ENCODE results near the gene DNAL1. TPM values are rescaled to one million over a fixed set of nuclear protein-coding genes. Genes with fewer than 3 reads are reported as not detected.

The DNAL1 gene
- total RNA-seq, 1 experiment from 2014 or later: 14.6 TPM

GRCh38 chr14:73741386-73741875, 96.6 kb downstream of the DNAL1 start:
- Histone ChIP-seq H4K20me1 (ENCODE audit: insufficient read depth) (peaks cover 3% of the 10 kb centered on the region; the same call in 1 of the 2 replicates), H3K27ac (ENCODE audit: low read depth, low read length) (peak overlapping the region; percentile 84), H3K4me1 (ENCODE audit: control insufficient read depth in 1 of 2, insufficient read depth in 2 of 2, low read length in 2 of 2) (peaks cover 66 to 72% of the 10 kb centered on the region in 2 experiments), H3K4me3 (replicated peaks in 1 of 2; ENCODE audit: low read depth in 1 of 2, low read length in 2 of 2) (peak overlapping the region; percentile 37 to 52), H3K27me3 (ENCODE audit: insufficient read depth, low read length) (no peaks in the 10 kb centered on the region), H3K9me3 (ENCODE audit: control insufficient read depth in 1 of 2, insufficient read depth in 1 of 2, low read depth in 1 of 2, low read length in 2 of 2) (no peaks in the 10 kb centered on the region), H2AFZ (ENCODE audit: low read depth, low read length, poor library complexity, severe bottlenecking) (no peak overlapping the region), H3K9me2 (ENCODE audit: insufficient read depth) (no peaks in the 10 kb centered on the region), H3K9ac (ENCODE audit: low read length) (peak overlapping the region; percentile 64), H3K36me3 (ENCODE audit: control insufficient read depth in 1 of 2, insufficient read depth in 2 of 2, low read length in 2 of 2) (peaks cover 8 to 9% of the 10 kb centered on the region in 2 experiments; a peak in 2 of 4 replicates), H3K4me2 (ENCODE audit: low read length) (peak overlapping the region; percentile 89), H3K79me2 (ENCODE audit: insufficient read depth, low read length) (peaks cover 74% of the 10 kb centered on the region)
- CTCF ChIA-PET: interaction anchor here (0.7 to 2.5 kb wide), 5 partner anchors 10 to 110 kb away, joined by 3 to 13 read pairs (median 5); partner anchors contain the start of gene PTGR2
- POLR2A ChIA-PET: interaction anchor here (1.0 to 2.2 kb wide), 5 partner anchors 8 to 18 kb away, joined by 3 to 14 read pairs (median 3); a partner anchor contains a TSS
- DNase-seq (ENCODE audit: low read depth, low spot score) (no peak), ATAC-seq (peak; percentile 67)
- intact Hi-C loops (cut with micrococcal nuclease): loop anchor here (1.0 kb wide), 1 partner anchor 19 kb away; a partner anchor contains a TSS
- BruUV-seq (replicated peaks): no TSS peak
- TF ChIP-seq CEBPB (IDR thresholded peaks at IDR 0.05; ENCODE audit: low read depth): no peak
- TF ChIP-seq FOSL1 (IDR thresholded peaks at IDR 0.05; ENCODE audit: low read depth): no peak
- TF ChIP-seq EZH2phosphoT487 (IDR thresholded peaks at IDR 0.05; ENCODE audit: borderline replicate concordance): no peak
- no peak for TF ChIP-seq EGR1 (IDR thresholded peaks at IDR 0.05; ENCODE audit: low read depth)
- no peak for TF ChIP-seq EZH2 (IDR thresholded peaks at IDR 0.05)
- peak; percentile 29; the same call in 1 of the 2 replicates for TF ChIP-seq POLR2AphosphoS5 (IDR thresholded peaks at IDR 0.05; ENCODE audit: low read depth, low read length)
- TF ChIP-seq CBX3 (IDR thresholded peaks at IDR 0.05; ENCODE audit: low read depth): no peak
- RAD21 ChIA-PET (ENCODE audit: low non-redundant PET in 1 of 2, low total read pairs in 2 of 2, uncharacterized antibody in 2 of 2, unreplicated experiment in 2 of 2): interaction anchor here (0.7 to 2.0 kb wide), 7 partner anchors 8 to 110 kb away, joined by 3 to 5 read pairs (median 3); partner anchors contain the start of gene PTGR2 (in 1 of the 2)

- H3K4me3 ChIP-seq (replicated peaks in 1 of 2; ENCODE audit: low read depth in 1 of 2, low read length in 2 of 2): peak overlapping the region; percentile 37 to 52
- POLR2A ChIA-PET: interaction anchor here (1.1 to 2.2 kb wide), 3 partner anchors 9 to 17 kb away, joined by 3 to 14 read pairs (median 3); a partner anchor contains a TSS
- H3K9me3 ChIP-seq (ENCODE audit: control insufficient read depth in 1 of 2, insufficient read depth in 1 of 2, low read depth in 1 of 2, low read length in 2 of 2): no peaks in the 10 kb centered on the region
- peak overlapping the region; percentile 84 for H3K27ac ChIP-seq (ENCODE audit: low read depth, low read length)
- DNase-seq (ENCODE audit: low read depth, low spot score) (no peak), ATAC-seq (no peak)
- CTCF ChIA-PET: interaction anchor here (1.2 to 2.5 kb wide), 4 partner anchors 10 to 109 kb away, joined by 3 to 13 read pairs (median 4); partner anchors contain the start of gene PTGR2
- H2AFZ ChIP-seq (ENCODE audit: low read depth, low read length, poor library complexity, severe bottlenecking): no peak overlapping the region
- H3K4me1 ChIP-seq (ENCODE audit: control insufficient read depth in 1 of 2, insufficient read depth in 2 of 2, low read length in 2 of 2): peaks cover 69 to 78% of the 10 kb centered on the region in 2 experiments
- peak overlapping the region; percentile 89 for H3K4me2 ChIP-seq (ENCODE audit: low read length)
- peaks cover 8% of the 10 kb centered on the region in 2 experiments; a peak in 2 of 4 replicates for H3K36me3 ChIP-seq (ENCODE audit: control insufficient read depth in 1 of 2, insufficient read depth in 2 of 2, low read length in 2 of 2)
- intact Hi-C loops (cut with micrococcal nuclease): loop anchor here (1.0 kb wide), 1 partner anchor 18 kb away; a partner anchor contains a TSS
- no TSS peak for BruUV-seq (replicated peaks)
- RAD21 ChIA-PET (ENCODE audit: low non-redundant PET in 1 of 2, low total read pairs in 2 of 2, uncharacterized antibody in 2 of 2, unreplicated experiment in 2 of 2): interaction anchor here (1.0 to 2.0 kb wide), 5 partner anchors 13 to 109 kb away, joined by 3 to 5 read pairs (median 3); partner anchors contain the start of gene PTGR2 (in 1 of the 2)
- peaks cover 80% of the 10 kb centered on the region for H3K79me2 ChIP-seq (ENCODE audit: insufficient read depth, low read length)
- H4K20me1 ChIP-seq (ENCODE audit: insufficient read depth): peaks cover 3% of the 10 kb centered on the region; the same call in 1 of the 2 replicates
- H3K9me2 ChIP-seq (ENCODE audit: insufficient read depth): no peaks in the 10 kb centered on the region
- no peaks in the 10 kb centered on the region for H3K27me3 ChIP-seq (ENCODE audit: insufficient read depth, low read length)
- H3K9ac ChIP-seq (ENCODE audit: low read length): peak overlapping the region; percentile 64
- no peak for TF ChIP-seq REST (IDR thresholded peaks at IDR 0.05; ENCODE audit: low read depth)
- no peak for TF ChIP-seq FOSL1 (IDR thresholded peaks at IDR 0.05; ENCODE audit: low read depth)
- no peak for TF ChIP-seq YY1 (IDR thresholded peaks at IDR 0.05; ENCODE audit: extremely low read depth, insufficient replicate concordance, low read depth, low read length)
- TF ChIP-seq RAD21 (IDR thresholded peaks at IDR 0.05; ENCODE audit: low read depth): no peak
- no peak for TF ChIP-seq JUND (IDR thresholded peaks at IDR 0.05)
- no peak for TF ChIP-seq SRF (IDR thresholded peaks at IDR 0.05; ENCODE audit: low read depth)
- TF ChIP-seq EZH2 (IDR thresholded peaks at IDR 0.05): no peak
Observed at GRCh38 chr14:73741876-73742519, 97.2 kb downstream of the DNAL1 start.
